KBM-7 (cell line): Measurements from ENCODE around the gene LCN2.

Experiments
- DNase-seq: peaks from one replicate; pipeline ENCODE4 v3.0.0-alpha.2; 2015
- in situ Hi-C: fragments of 300-500 bp; cut with MboI; formaldehyde crosslinking; loops from 2 replicates; pipeline ENCODE4 v1.14.3; 2020; ENCODE audit warnings: low sequenced_read_pairs, low pct_unique_long_range_greater_than_20kb, mixed read lengths

The LCN2 gene

DNA sequence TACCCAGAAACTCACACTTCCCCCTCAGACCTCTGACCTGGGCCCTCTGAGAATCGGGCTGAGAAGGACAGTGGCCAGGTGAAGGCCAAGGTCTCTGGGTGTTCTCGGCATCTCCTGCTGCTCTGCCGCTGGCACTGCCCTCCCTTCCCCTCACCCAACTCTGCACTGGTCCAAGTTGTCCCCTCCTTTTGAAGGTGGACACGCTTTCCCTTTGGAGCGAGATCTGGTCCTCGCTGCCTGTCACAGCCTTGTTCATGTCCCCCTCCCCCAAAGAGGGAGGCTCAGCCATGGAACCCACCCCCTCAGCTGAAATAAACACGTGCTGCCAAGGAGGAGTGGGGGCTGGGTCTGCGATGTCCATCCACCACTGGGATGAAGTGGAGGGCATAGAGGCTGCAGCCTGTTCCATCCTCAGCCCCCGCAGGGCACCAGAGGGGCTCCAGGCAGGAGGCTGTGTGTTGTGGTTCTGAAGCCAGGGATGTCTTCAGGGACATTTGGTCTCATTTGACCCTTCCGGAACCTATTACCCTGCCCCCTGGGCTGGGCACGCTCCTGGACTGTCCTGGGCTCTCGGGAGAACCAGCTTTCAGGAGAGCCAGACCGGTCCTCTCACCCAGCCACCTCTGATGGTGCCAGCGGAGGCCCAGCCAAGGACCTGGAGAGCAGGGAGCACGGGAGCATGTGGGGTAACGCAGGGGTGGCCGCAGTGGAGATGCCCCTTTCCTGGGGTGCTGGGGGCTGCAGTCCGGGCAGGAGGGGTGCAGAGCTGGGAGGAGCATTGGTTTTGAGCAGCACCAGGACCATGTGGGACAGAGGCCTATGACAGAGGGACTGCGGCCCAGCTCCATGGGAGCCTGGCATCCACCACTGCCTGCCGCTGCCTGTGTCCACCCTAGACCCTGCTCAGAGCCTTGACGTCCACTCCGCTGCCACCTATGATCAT lies 4.7 kb upstream of the LCN2 start:
- in situ Hi-C loops = no loop called here

DNA sequence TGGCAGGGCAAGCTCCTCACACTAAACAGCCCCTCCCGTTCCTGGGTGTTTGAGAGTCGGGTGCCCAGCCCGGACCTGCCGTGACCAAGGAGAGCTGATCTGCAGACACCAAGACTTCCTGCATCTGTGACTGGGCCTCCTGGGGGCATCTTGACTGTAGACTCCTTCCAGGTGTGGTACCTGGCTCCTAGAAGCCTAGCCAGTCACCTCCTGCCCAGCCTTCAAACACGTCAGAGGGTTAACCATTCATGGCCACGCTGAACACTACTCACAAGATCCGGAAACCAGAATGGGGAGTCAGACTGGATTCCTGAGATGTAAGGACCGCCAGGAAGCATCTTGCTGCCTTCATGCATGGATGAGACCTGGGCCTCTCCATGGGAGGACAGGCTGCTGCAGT lies 3.7 kb upstream of the LCN2 start:
- in situ Hi-C loops = no loop called here
- DNase-seq = no peak

More for the DNA sequence above, 4.7 kb upstream of the LCN2 start:
- DNase-seq = no peak

DNA sequence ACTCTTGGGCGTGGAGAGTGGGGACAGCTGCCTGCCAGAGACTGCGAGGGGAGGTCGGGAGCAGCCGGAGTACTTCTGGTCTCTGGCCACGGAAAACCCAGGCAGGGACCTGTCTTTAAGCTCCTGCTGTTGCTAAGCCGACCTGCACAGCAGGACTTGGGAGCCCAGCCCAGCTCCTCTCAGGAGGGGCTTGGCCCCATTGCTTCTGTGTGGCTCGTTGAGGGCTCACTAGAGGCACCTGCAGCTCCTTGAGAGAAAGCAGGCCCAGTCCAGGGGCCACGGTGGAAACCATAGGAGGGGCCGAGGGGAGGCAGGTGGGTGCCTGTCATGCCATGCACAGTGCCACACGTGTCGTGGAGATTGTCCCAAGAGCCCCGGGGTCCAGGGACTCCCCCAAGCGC lies 3.3 kb upstream of the LCN2 start:
- in situ Hi-C loops = no loop called here
- DNase-seq = no peak

- DNase-seq = no peak
- in situ Hi-C loops = no loop called here
These were observed 2.6 kb upstream of the LCN2 start for GRCh38 chr9:128146591-128147120.

DNA sequence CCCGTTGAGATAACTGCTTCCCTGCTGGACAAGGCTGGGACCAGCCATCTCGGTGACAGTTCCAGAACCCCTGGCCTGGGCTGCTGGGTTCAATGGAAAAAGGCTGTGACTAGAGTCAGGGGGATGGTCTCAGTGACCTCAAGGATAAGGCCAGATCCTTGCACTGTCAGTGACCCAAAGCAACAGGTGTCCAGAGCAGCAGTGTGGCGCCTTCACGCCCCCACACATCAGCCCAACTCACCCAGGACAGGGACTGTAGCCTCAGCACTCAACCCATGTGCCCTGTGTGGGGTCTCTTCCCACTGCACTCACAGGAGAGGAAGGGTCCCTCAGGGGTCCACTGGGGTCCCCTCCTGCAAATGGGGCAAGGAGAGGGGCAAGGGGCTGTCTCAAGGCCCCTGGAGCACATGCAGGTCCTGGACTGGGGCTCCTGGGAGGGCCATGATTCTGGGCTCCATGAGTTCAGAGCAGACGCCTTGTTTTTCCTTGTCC lies 698 bp upstream of the LCN2 start:
- in situ Hi-C loops = no loop called here
- no peak for DNase-seq

GRCh38 chr9:128149951-128150593 lies 819 bp downstream of the LCN2 start:
- peak; percentile 24 for DNase-seq
- in situ Hi-C loops = no loop called here

DNA sequence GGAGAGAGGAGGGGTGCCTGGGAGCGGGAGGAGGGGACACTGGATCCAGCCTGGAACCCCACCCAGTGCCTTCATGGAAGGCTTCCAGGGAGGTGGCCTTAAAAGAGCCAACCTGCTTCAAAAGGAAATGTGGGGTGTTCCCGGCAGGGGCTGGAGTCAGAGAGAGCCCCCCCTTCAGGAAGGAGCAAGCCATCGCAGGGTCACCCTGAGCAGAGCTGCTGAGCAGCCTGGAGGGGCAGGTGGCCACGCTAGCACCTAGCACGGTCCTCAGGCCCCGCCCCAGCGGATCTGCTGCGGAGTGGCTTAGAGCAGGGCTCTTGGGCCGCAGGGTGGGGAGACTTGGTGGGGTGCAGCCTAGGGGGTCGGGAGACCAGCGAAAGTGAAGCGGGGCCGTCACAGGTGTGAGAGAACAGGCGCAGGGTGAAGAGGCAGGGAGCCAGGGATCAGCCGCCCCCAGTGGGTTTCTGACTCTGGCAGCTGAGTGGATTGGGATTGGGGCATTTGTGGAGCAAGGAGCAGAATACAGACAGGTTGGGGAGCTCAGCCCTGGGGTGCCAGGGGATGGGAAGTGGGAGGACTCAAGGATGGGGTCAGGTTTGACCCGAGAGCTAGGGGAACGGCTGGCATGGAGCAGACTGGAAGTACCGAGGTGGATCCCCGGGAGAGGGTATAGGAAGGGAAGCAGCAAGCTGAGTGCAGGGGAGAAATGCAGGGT lies 1.5 kb downstream of the LCN2 start:
- in situ Hi-C loops = no loop called here
- DNase-seq = peak; percentile 36

- no peak for DNase-seq
- in situ Hi-C loops = no loop called here
These were observed 2.3 kb downstream of the LCN2 start for GRCh38 chr9:128151309-128152132.

- DNase-seq = no peak
- in situ Hi-C loops = no loop called here
These were observed 3.1 kb downstream of the LCN2 start for GRCh38 chr9:128152133-128153059.

DNA sequence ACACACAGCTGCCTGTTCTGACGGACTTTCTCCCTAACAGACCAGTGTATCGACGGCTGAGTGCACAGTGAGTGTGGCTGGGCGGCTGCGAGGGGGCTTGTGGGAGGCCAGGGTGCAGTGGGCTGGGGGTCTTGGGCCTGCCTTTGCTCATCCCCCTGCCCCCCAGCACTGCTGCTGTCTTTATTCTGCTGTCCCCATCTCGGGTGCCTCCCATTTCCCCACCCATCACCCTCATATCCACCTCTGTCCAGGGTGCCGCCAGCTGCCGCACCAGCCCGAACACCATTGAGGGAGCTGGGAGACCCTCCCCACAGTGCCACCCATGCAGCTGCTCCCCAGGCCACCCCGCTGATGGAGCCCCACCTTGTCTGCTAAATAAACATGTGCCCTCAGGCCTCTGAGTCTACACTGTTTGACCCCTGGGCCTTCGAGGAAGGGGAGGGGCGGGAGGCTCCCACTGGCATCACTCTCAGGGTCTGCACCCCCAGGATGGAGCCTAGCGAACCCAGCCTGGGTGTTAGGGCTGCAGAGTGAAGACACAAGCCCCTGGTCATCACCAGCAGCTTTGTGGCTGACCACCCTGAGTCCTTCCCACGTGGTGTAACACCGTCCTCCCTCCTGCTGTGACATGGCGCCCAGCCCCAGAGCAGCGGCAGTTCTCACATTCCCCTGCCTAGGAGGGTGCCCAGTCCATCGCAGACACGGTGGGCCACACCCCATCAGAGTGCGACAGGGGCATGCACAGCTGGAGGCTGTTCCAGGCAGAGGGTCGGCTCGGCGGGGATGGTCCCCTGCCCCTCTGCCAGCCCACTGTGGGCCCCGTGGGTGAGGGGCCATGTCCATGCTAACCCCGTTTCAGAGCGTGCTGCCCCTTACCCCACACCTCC lies 4.0 kb downstream of the LCN2 start:
- in situ Hi-C loops = no loop called here
- no peak for DNase-seq

DNA sequence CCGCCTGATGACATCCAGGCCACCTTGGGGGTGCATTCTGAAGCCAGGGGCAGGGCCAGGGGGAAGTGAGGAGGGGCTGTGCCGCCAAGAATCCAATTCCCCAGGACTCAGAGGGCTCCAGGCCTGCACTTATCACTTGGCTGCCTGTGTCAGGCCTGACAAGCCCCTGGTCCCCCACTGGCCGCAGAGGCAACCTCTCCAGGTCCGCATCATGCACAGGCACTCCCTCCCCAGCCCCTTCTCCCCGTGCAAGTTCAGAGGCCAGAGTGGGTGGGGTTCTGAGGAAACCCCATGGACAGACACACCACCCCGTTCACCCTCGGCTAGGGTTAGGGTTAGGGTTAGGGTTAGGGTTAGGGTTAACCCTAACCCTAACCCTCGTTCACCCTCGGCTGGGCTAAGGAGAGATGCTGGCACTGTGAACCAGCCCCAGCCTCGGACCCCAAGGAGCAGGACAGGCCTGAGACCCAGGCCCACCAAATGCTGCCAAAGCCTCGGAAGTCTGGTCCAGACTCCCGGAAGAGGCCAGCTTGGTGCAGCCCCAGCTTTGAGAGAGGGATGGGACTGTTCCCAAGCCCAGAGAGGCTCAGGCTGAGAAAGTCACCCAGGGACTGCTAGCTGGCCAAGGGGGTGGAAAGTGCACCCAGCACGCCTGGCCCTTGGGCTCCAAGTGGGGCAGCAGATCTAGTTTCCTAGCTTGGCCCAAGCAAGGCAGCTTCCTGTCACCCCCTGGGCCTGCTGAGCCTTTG lies 4.9 kb downstream of the LCN2 start:
- in situ Hi-C loops = no loop called here
- DNase-seq = no peak

GRCh38 chr9:128155736-128156500 lies 6.7 kb downstream of the LCN2 start:
- in situ Hi-C loops = no loop called here
- DNase-seq = no peak

- in situ Hi-C loops = no loop called here
- peak; percentile 94 for DNase-seq
These were observed 10.2 kb downstream of the LCN2 start for GRCh38 chr9:128159522-128159783.

GRCh38 chr9:128159784-128160602 lies 10.7 kb downstream of the LCN2 start, which contains the start of gene BBLN:
TSS of gene BBLN (plus strand) at chr9:128160265. CDS start at chr9:128160408, 143 bp downstream.
- in situ Hi-C loops = no loop called here
- DNase-seq = peak; percentile 91

DNA sequence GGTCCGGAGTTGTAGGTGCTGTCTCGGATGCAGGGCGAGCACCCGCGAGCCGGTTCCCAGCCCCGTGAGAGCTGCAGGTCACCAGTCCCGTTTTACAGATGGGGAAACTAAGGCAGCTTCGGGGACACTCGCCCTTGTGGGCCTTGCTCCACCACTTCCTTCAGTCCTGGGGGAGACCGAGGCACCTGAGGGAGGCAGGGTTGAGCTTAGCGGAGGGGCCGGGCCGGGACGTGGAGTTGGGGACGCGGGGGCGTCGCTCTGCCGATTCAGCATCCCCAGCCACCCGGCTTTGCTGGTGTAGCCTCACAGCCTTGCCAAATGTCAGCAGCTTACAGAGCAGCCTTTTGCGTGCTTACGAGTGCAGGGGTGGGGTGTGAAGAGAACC lies 11.3 kb downstream of the LCN2 start:
- DNase-seq = peak; percentile 37
- in situ Hi-C loops = no loop called here
